ENCODE measurements around the gene CLTA.

- no peak for TF ChIP-seq EZH2 (IDR thresholded peaks at IDR 0.05; ENCODE audit: insufficient read depth, poor library complexity, severe bottlenecking)
- no peak for TF ChIP-seq EZH2phosphoT487 (IDR thresholded peaks at IDR 0.05; ENCODE audit: insufficient read depth, low read depth)
These were observed 26.3 kb upstream of the CLTA start for GRCh38 chr9:36164372-36164771.
